HEK293 (cell line): ENCODE data around the gene TIE1.
A peak's percentile ranks its signal among the peaks of the same experiment; 100 is the strongest.

Experiments
- EGR2 ChIP-seq: fragments of 450-650 bp; formaldehyde crosslinking; IDR thresholded peaks from 2 replicates; pipeline ENCODE4 v1.5.1; 2016; ENCODE audit warnings: low read depth, missing biosample characterization, missing genetic modification characterization
- HOXD13 ChIP-seq: sonication (generic); formaldehyde crosslinking; IDR thresholded peaks from 2 replicates; pipeline ENCODE4 v1.8.0; 2022; ENCODE audit warnings: missing genetic modification reagents, borderline replicate concordance
- IKZF3 ChIP-seq: fragments of 450-650 bp; IDR thresholded peaks from 2 replicates; pipeline ENCODE4 v1.5.0; 2018; ENCODE audit warnings: missing biosample characterization, mild to moderate bottlenecking, missing genetic modification characterization, moderate library complexity
- KLF1 ChIP-seq: fragments of 450-650 bp; formaldehyde crosslinking; IDR thresholded peaks from 2 replicates; pipeline ENCODE4 v1.5.1; 2016; ENCODE audit warnings: missing biosample characterization, missing genetic modification characterization
- KLF16 ChIP-seq: fragments of 450-650 bp; formaldehyde crosslinking; IDR thresholded peaks from 2 replicates; pipeline ENCODE4 v1.5.1; 2017; ENCODE audit warnings: missing biosample characterization, missing genetic modification characterization
- KLF17 ChIP-seq: fragments of 450-650 bp; formaldehyde crosslinking; IDR thresholded peaks from 2 replicates; pipeline ENCODE4 v1.5.1; 2016; ENCODE audit warnings: missing biosample characterization, missing genetic modification characterization
- MZF1 ChIP-seq: fragments of 450-650 bp; formaldehyde crosslinking; IDR thresholded peaks from 2 replicates; pipeline ENCODE4 v1.5.1; 2017; ENCODE audit warnings: missing biosample characterization, missing genetic modification characterization, borderline replicate concordance
- SCRT1 ChIP-seq: fragments of 450-650 bp; formaldehyde crosslinking; IDR thresholded peaks from 2 replicates; pipeline ENCODE4 v1.5.1; 2016; ENCODE audit warnings: missing biosample characterization, missing genetic modification characterization, borderline replicate concordance
- SCRT2 ChIP-seq: fragments of 450-650 bp; formaldehyde crosslinking; IDR thresholded peaks from 2 replicates; pipeline ENCODE4 v1.5.1; 2016; ENCODE audit warnings: missing biosample characterization, missing genetic modification characterization
- SETDB1 ChIP-seq: IDR thresholded peaks from one replicate; pipeline ENCODE4 v1.6.1; 2017; ENCODE audit warnings: mild to moderate bottlenecking, low read length, moderate library complexity, mixed read lengths; ENCODE audit not compliant: insufficient read length
- SP7 ChIP-seq: fragments of 450-650 bp; formaldehyde crosslinking; IDR thresholded peaks from 2 replicates; pipeline ENCODE4 v1.5.1; 2016; ENCODE audit warnings: missing biosample characterization, missing genetic modification characterization
- WT1 ChIP-seq: fragments of 450-650 bp; formaldehyde crosslinking; IDR thresholded peaks from 2 replicates; pipeline ENCODE4 v1.5.1; 2016; ENCODE audit warnings: missing biosample characterization, missing genetic modification characterization
- ZBTB10 ChIP-seq: fragments of 450-650 bp; formaldehyde crosslinking; IDR thresholded peaks from 2 replicates; pipeline ENCODE4 v1.5.1; 2016; ENCODE audit warnings: missing biosample characterization, missing genetic modification characterization
- ZBTB21 ChIP-seq: fragments of 450-650 bp; formaldehyde crosslinking; IDR thresholded peaks from 2 replicates; pipeline ENCODE4 v1.5.1; 2017; ENCODE audit warnings: missing biosample characterization, missing genetic modification characterization
- ZFHX2 ChIP-seq: fragments of 450-650 bp; formaldehyde crosslinking; conservative IDR thresholded peaks from 2 replicates; pipeline ENCODE4 v1.5.1; 2016; ENCODE audit warnings: missing biosample characterization, missing genetic modification characterization
- ZNF114 ChIP-seq: fragments of 450-650 bp; formaldehyde crosslinking; IDR thresholded peaks from 2 replicates; pipeline ENCODE4 v1.5.0; 2017; ENCODE audit warnings: missing biosample characterization, missing genetic modification characterization
- ZNF274 ChIP-seq, 2 experiments: fragments of 200-500 bp in 1 of 2; fragments of 450-650 bp in 1 of 2; sonication (Bioruptor generic) in 1 of 2; formaldehyde crosslinking in 1 of 2; IDR thresholded peaks; 2 replicates each; pipeline versions ENCODE4 v1.5.1 to v1.6.1; 2014 to 2016; ENCODE audit warnings: borderline replicate concordance in 1 of 2, inconsistent platforms in 1 of 2, low read length in 1 of 2, missing biosample characterization in 1 of 2, missing genetic modification characterization in 1 of 2
- ZNF302 ChIP-seq: fragments of 450-650 bp; formaldehyde crosslinking; IDR thresholded peaks from 2 replicates; pipeline ENCODE4 v1.5.1; 2016; ENCODE audit warnings: missing biosample characterization, missing genetic modification characterization, low read depth
- ZNF335 ChIP-seq: fragments of 450-650 bp; formaldehyde crosslinking; conservative IDR thresholded peaks from 2 replicates; pipeline ENCODE4 v1.5.1; 2016; ENCODE audit warnings: missing biosample characterization, missing genetic modification characterization
- ZNF341 ChIP-seq: fragments of 450-650 bp; formaldehyde crosslinking; IDR thresholded peaks from 2 replicates; pipeline ENCODE4; 2016; ENCODE audit warnings: low read depth, missing biosample characterization, missing genetic modification characterization
- ZNF350 ChIP-seq: fragments of 450-650 bp; formaldehyde crosslinking; IDR thresholded peaks from 2 replicates; pipeline ENCODE4 v1.5.0; 2017; ENCODE audit warnings: missing biosample characterization, mild to moderate bottlenecking, missing genetic modification characterization
- ZNF398 ChIP-seq: fragments of 450-650 bp; formaldehyde crosslinking; IDR thresholded peaks from 2 replicates; pipeline ENCODE4 v1.5.1; 2017; ENCODE audit warnings: missing biosample characterization, missing genetic modification characterization
- ZNF426 ChIP-seq: fragments of 450-650 bp; formaldehyde crosslinking; IDR thresholded peaks from 2 replicates; pipeline ENCODE4 v1.5.1; 2017; ENCODE audit warnings: missing biosample characterization, missing genetic modification characterization, mild to moderate bottlenecking, inconsistent platforms, moderate library complexity
- ZNF530 ChIP-seq: fragments of 450-650 bp; formaldehyde crosslinking; IDR thresholded peaks from 2 replicates; pipeline ENCODE4 v1.5.1; 2016; ENCODE audit warnings: low read depth, missing biosample characterization, missing genetic modification characterization
- ZNF561 ChIP-seq: fragments of 450-650 bp; IDR thresholded peaks from 2 replicates; pipeline ENCODE4 v1.5.1; 2018; ENCODE audit warnings: missing biosample characterization, missing genetic modification characterization, borderline replicate concordance
- ZNF596 ChIP-seq: fragments of 450-650 bp; IDR thresholded peaks from 2 replicates; pipeline ENCODE4 v1.5.0; 2018; ENCODE audit warnings: missing biosample characterization, mild to moderate bottlenecking, missing genetic modification characterization, moderate library complexity
- ZNF664 ChIP-seq: fragments of 450-650 bp; formaldehyde crosslinking; IDR thresholded peaks from 2 replicates; pipeline ENCODE4 v1.5.1; 2016; ENCODE audit warnings: missing biosample characterization, missing genetic modification characterization
- ZNF692 ChIP-seq: fragments of 450-650 bp; formaldehyde crosslinking; IDR thresholded peaks from 2 replicates; pipeline ENCODE4 v1.5.1; 2016; ENCODE audit warnings: missing biosample characterization, missing genetic modification characterization
- ZNF785 ChIP-seq: fragments of 450-650 bp; formaldehyde crosslinking; IDR thresholded peaks from 2 replicates; pipeline ENCODE4 v1.5.1; 2016; ENCODE audit warnings: missing biosample characterization, missing genetic modification characterization
- ZSCAN16 ChIP-seq: fragments of 450-650 bp; formaldehyde crosslinking; IDR thresholded peaks from 2 replicates; pipeline ENCODE4 v1.5.1; 2016; ENCODE audit warnings: missing biosample characterization, missing genetic modification characterization

TIE1 gene

GRCh38 chr1:43329995-43330751, 29.4 kb downstream of the TIE1 start (continued):
- TF ChIP-seq KLF17 (peak; percentile 68), MZF1 (tag by site-specific recombination) (no peak), ZNF341 (tag by site-specific recombination) (0 out of 2 replicates have a peak, but pooled peaks have one; percentile 16), ZNF274 (IDR thresholded peaks at IDR 0.05; ENCODE audit: low read length) (no peak), ZNF274 (tag by site-specific recombination; IDR thresholded peaks at IDR 0.05; ENCODE audit: borderline replicate concordance) (no peak), SCRT1 (no peak), ZNF692 (tag by site-specific recombination) (no peak), ZNF664 (tag by site-specific recombination) (no peak), SCRT2 (no peak), KLF1 (tag by site-specific recombination) (0 out of 2 replicates have a peak, but pooled peaks have one; percentile 51), ZFHX2 (tag by site-specific recombination) (peak; percentile 86), WT1 (tag by site-specific recombination) (peak; percentile 58), ZNF302 (tag by site-specific recombination) (no peak), ZNF596 (tag by site-specific recombination) (no peak), ZNF335 (tag by site-specific recombination) (peak; percentile 57), ZNF530 (tag by site-specific recombination) (no peak), ZNF785 (tag by site-specific recombination) (no peak), SP7 (tag by site-specific recombination) (0 out of 2 replicates have a peak, but pooled peaks have one; percentile 16), ZBTB10 (tag by site-specific recombination) (no peak), SETDB1 (no peak), ZNF561 (tag by site-specific recombination) (no peak), IKZF3 (no peak), EGR2 (tag by site-specific recombination) (peak; percentile 88), HOXD13 (CRISPR knock-in tag) (no peak), ZNF350 (tag by site-specific recombination) (no peak), ZNF114 (tag by site-specific recombination) (no peak), ZSCAN16 (tag by site-specific recombination) (no peak), KLF16 (tag by site-specific recombination) (no peak), ZNF426 (tag by site-specific recombination) (no peak), ZNF398 (tag by site-specific recombination) (peak; percentile 49; the same call in 1 of the 2 replicates), ZBTB21 (tag by site-specific recombination) (no peak)
